ENCODE measurements around the gene HSPA12B.

DNA sequence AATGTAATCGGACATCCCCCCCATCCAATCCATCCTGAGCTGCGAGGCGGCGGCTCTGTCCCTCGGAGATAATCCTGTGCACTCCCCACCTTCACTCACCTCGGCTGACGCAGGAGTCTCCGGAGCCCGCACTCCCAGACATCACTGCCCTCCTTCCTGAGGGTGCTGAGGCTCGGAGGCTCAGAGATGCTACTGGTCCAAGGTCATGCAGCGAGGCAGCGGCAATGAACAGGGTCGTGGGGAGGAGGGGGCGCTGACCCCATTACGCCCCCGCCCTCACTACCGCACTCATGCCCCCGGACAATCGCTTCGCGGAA is 34.6 kb downstream of the HSPA12B start:
- TF ChIP-seq, protein P1, sequence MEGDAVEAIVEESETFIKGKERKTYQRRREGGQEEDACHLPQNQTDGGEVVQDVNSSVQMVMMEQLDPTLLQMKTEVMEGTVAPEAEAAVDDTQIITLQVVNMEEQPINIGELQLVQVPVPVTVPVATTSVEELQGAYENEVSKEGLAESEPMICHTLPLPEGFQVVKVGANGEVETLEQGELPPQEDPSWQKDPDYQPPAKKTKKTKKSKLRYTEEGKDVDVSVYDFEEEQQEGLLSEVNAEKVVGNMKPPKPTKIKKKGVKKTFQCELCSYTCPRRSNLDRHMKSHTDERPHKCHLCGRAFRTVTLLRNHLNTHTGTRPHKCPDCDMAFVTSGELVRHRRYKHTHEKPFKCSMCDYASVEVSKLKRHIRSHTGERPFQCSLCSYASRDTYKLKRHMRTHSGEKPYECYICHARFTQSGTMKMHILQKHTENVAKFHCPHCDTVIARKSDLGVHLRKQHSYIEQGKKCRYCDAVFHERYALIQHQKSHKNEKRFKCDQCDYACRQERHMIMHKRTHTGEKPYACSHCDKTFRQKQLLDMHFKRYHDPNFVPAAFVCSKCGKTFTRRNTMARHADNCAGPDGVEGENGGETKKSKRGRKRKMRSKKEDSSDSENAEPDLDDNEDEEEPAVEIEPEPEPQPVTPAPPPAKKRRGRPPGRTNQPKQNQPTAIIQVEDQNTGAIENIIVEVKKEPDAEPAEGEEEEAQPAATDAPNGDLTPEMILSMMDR (IDR thresholded peaks at IDR 0.05): no peak
- TF ChIP-seq SIN3A (IDR thresholded peaks at IDR 0.05; ENCODE audit: borderline replicate concordance, insufficient read depth, low read depth, low read length): no peak
- TF ChIP-seq, protein P2, sequence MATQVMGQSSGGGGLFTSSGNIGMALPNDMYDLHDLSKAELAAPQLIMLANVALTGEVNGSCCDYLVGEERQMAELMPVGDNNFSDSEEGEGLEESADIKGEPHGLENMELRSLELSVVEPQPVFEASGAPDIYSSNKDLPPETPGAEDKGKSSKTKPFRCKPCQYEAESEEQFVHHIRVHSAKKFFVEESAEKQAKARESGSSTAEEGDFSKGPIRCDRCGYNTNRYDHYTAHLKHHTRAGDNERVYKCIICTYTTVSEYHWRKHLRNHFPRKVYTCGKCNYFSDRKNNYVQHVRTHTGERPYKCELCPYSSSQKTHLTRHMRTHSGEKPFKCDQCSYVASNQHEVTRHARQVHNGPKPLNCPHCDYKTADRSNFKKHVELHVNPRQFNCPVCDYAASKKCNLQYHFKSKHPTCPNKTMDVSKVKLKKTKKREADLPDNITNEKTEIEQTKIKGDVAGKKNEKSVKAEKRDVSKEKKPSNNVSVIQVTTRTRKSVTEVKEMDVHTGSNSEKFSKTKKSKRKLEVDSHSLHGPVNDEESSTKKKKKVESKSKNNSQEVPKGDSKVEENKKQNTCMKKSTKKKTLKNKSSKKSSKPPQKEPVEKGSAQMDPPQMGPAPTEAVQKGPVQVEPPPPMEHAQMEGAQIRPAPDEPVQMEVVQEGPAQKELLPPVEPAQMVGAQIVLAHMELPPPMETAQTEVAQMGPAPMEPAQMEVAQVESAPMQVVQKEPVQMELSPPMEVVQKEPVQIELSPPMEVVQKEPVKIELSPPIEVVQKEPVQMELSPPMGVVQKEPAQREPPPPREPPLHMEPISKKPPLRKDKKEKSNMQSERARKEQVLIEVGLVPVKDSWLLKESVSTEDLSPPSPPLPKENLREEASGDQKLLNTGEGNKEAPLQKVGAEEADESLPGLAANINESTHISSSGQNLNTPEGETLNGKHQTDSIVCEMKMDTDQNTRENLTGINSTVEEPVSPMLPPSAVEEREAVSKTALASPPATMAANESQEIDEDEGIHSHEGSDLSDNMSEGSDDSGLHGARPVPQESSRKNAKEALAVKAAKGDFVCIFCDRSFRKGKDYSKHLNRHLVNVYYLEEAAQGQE (IDR thresholded peaks at IDR 0.05; ENCODE audit: insufficient read depth in 1 of 2, low read depth in 2 of 2, low read length in 1 of 2): no peak
